GM21367 (cell line): ENCODE results near the gene EIF2AK3.

Source experiments
- ATAC-seq: cut with Tn5 transposase; IDR thresholded peaks from one replicate; pipeline ENCODE4 v1.9.1; 2021; ENCODE audit not compliant: unreplicated experiment

Gene EIF2AK3

GRCh38 chr2:88545118-88545517 is 82.1 kb downstream of the EIF2AK3 start:
- no peak for ATAC-seq

- ATAC-seq, result no peak
Observed at GRCh38 chr2:88543541-88544057, 83.7 kb downstream of the EIF2AK3 start.

- ATAC-seq, result no peak
Observed at GRCh38 chr2:88542668-88543067, 84.6 kb downstream of the EIF2AK3 start.

GRCh38 chr2:88540346-88540745 is 86.9 kb downstream of the EIF2AK3 start:
- no peak for ATAC-seq

- no peak for ATAC-seq
Observed at GRCh38 chr2:88538362-88538917, 88.8 kb downstream of the EIF2AK3 start.

GRCh38 chr2:88537640-88538039 is 89.6 kb downstream of the EIF2AK3 start:
- ATAC-seq, result no peak

GRCh38 chr2:88530081-88530480 is 97.2 kb downstream of the EIF2AK3 start:
- no peak for ATAC-seq

GRCh38 chr2:88521445-88522073 is 105.7 kb downstream of the EIF2AK3 start:
- ATAC-seq, result no peak

GRCh38 chr2:88517759-88518201 is 109.5 kb downstream of the EIF2AK3 start:
- ATAC-seq, result no peak
